HG02870 (cell line): ENCODE measurements around the gene MBL2.

Source experiments
- ATAC-seq: cut with Tn5 transposase; IDR thresholded peaks from one replicate; pipeline ENCODE4 v1.9.1; 2021; ENCODE audit warnings: mild to moderate bottlenecking, moderate library complexity; ENCODE audit not compliant: unreplicated experiment

The MBL2 gene

DNA sequence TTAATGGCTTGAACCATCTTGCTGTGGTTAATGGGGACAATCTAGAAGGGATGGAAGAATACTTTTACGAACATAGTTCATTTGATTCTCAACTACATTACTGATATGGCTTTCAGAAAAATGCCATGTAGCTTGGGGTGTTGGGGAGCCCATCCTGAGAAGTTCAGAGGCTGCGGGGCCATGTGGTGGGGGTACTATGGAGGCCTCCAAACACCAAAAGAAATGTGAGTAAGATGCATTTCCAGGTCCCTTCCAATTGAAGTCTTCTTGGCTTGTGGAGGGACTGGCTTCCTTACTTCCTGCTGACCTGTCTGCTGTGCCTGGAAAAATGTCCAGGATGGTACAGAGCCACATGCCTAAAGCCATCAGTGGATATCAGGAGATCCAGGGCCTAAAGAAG, 1.6 kb upstream of the MBL2 start:
- no peak for ATAC-seq

- ATAC-seq: no peak
Measured at GRCh38 chr10:52771534-52772445, 794 bp downstream of the MBL2 start.

DNA sequence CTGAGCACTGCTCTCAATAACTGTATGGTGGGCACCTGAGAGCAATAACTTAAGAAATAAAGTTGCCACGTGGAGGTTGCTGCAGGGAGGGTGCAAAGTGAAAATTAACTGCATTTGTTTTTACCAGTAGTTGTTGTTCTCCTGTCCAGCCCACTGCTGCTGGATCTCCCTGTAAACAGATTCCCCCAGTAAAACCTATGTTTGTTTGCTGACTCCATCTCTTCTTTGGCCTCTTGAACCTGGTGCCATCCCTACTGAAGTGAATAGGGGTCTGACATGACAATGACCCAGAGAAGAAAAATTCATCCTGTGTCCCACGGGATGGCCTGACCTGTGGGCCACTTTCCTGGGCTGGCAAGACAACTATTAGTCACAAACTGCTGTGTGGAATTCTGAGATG, 1.7 kb downstream of the MBL2 start:
- no peak for ATAC-seq

DNA sequence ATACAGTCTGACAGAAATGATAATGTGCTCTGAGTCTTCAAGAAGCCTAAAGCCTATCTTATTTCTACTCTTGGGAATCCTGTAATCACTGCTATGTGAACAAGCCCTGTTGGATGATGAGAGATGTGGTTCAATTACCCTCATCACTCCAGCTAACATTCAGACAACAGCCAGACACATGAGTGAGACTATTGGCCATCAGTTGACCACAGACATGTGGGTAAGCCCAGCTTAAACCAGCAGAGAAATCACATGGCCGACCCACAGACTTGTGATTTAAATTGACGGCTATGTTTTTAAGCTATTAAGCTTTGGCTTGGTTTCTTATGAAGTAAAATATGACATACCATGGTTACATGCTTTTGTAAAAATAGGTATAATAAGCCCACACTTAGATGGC, 2.6 kb downstream of the MBL2 start:
- ATAC-seq: no peak

- ATAC-seq: no peak
Measured at GRCh38 chr10:52768001-52768532, 4.5 kb downstream of the MBL2 start.

- ATAC-seq: no peak
Measured at GRCh38 chr10:52762088-52762487, 10.5 kb downstream of the MBL2 start.

DNA sequence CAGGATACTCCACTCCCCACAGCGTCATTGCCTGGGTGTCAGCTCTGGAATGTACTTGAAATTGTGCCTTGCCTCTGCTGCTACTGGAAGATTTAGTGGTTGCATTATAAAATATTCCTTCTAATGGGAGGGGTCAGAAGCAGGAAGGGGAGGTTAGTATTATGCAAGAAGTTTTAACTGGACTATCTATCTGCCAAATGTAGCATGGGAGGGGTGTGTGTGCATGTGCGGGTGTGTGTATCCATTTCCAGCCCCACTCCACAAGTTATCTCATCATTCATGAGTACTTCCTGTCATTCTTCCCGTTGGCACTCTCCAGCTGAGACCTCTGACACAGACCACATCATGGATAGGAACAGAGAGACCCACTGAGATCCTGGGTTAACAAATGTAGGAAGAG, 13.4 kb downstream of the MBL2 start:
- ATAC-seq: no peak

DNA sequence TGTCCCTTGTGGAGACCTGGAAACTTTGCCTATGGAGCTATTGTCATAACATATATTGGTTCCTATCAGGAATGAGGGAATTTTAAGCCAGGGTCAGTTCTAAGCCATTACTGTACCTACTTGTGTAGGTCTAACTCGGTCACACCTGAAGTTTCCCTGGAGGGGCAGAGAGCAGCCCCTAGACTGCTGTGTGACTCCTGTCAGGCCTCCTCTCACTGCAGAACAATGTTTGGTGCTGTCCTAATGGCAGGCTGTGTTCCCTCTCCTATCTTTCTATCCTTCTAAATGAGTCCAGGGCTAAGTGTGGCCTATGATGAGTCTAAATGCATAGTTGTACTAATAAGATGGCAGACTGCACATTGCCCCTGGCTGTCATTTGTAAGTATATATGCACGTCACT, 14.2 kb downstream of the MBL2 start:
- no peak for ATAC-seq

GRCh38 chr10:52757773-52758172, 14.8 kb downstream of the MBL2 start:
- ATAC-seq: no peak

- ATAC-seq: no peak
Measured at GRCh38 chr10:52756966-52757365, 15.6 kb downstream of the MBL2 start.

- no peak for ATAC-seq
Measured at GRCh38 chr10:52756295-52756694, 16.3 kb downstream of the MBL2 start.

GRCh38 chr10:52755297-52756062, 17.1 kb downstream of the MBL2 start:
- ATAC-seq: peak; percentile 58

DNA sequence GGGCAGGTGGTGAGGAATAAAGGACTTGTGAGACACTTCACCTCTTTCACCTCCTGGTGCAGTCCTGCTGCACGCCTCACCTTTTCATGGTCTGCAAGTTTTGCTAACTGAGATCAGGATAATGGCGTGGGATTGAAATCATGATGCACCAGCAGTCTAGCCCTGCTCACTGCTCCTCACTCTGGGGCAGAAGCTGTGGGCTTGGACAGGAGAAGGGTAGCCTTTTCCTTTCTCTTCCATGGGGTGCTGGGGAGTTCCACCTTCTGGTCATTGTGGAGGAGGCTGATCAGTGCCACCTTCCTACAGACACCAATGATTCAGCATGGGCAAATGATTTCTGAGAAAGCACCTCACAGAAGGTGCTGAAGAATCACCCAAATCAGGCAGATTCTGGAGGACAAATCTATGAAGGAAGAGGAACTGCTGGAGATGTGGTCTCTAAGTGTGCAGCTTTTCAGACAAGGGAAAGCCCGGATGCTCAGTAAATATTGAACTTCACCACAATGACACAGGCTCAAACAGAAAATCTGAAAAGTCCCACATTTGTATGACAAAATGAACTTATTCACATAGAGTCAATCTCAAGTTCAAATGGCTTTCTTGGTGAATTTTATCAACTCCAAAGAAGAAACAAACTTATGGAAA, 19.7 kb downstream of the MBL2 start:
- ATAC-seq: no peak

- ATAC-seq: no peak
Measured at GRCh38 chr10:52752261-52752660, 20.3 kb downstream of the MBL2 start.

DNA sequence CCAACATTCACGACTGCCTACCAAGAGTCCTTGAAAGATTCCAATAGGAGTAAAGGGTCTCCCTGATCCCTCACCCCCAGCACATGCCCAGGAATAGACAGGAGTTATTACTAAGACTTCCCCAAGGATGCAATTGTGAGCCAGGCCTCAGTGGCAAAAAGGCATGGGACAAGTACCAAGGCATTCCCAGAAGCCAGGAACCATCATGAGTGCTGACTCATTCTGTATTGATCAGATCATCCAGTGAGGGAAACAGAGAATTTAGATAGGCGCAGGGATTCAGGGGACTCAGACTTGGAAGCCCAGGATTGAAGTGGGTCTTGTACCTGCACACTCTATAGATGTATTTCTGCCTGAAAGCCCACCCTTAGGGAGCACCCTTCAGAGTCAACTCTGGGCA, 21.2 kb downstream of the MBL2 start:
- ATAC-seq: no peak

DNA sequence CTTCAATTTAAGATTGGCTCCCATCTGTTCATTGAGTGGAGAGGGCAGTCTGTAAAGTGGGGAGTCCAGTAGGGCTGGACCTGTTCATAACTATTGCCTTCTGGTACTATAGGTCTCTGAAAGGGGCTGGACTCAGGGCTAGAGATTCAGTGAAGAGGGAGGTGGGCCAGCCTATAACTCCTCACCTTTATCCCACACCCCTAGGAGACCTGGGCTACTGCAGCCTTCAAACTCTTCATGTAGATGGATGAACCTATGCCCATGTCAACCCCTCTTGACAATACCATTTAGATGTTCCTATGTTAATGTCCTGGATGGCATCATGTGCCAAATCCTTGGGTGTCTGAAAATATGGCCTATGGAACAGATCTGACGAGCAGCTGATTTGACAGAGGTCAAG, 22.0 kb downstream of the MBL2 start:
- ATAC-seq: no peak

- no peak for ATAC-seq
Measured at GRCh38 chr10:52747694-52748093, 24.9 kb downstream of the MBL2 start.

DNA sequence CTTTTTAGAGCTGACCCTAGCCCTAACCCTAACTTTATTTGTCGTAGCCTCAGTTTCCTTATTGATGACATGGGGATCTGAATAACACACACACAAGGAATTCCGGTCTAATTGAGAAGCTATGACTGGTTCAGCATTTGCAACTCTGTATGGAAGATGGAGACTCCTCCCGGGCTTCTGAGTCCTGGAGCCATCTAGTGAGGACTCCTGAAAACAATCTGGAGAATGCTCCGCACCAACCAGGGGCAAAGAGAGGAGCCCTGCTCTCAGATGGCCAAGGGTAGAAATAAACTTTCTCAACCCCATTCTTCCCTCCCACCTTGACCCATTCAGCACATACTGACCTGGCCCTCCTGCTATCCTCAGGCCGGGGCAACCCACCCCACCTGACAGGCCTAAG, 26.4 kb downstream of the MBL2 start:
- no peak for ATAC-seq

DNA sequence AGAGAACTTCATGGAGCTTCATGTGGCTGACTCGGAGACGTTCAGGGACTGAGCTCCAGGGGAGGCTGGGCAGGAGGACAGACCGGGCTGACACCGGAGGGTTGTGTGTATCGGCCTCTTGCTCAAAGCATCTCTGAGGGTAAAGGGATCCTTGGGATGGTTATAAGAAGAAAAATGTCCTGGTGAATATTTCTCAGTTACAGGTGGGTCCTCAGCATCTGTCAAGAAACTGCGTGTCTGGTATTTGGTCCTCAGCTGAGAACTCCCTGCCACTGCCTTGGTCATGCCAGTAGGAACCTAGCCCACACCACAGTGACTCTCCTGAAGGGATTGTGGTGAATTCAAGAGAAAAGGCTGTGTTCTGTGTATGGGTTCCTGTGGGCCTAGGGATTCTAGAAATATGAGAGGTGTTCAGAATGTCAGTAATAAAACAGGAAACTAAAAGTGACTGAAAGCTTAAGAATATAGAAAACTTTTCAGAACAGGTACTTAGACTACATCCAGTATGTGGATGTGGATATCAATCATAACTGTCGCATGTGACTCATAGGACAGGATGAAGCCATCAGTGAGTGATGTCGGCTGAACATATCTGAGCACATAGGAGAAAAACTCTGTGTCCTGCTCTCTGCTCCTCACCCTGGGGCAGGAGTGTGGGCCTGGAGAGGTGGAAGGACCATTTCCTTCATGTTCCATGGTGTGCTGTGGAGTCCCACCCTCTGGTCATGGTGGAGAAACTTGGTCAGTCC, 28.4 kb downstream of the MBL2 start:
- ATAC-seq: no peak

- ATAC-seq: no peak
Measured at GRCh38 chr10:52742731-52743130, 29.9 kb downstream of the MBL2 start.

- ATAC-seq: no peak
Measured at GRCh38 chr10:52741851-52742250, 30.7 kb downstream of the MBL2 start.
